Measurements from ENCODE around the gene CEP95. TPM values are rescaled to one million over a fixed set of nuclear protein-coding genes. Genes with fewer than 3 reads are reported as not detected.

Gene CEP95
- total RNA-seq, 3 donors from 2014 or later: 56.5 to 74.4 (median 73.2) TPM

GRCh38 chr17:64583038-64583437 lies 76.3 kb downstream of the CEP95 start:
- Histone ChIP-seq H3K36me3 (no peaks in the 10 kb centered on the region), H3K4me3 (no peak overlapping the region), H3K27me3 (no peaks in the 10 kb centered on the region), H3K4me1 (no peaks in the 10 kb centered on the region), H3K9me3 (no peaks in the 10 kb centered on the region), H3K27ac (no peak overlapping the region)
- no peak for DNase-seq (ENCODE audit: low spot score in 2 of 2)
- TF ChIP-seq POLR2A (IDR thresholded peaks at IDR 0.05) (no peak), POLR2AphosphoS5 (IDR thresholded peaks at IDR 0.05) (no peak)
- TF ChIP-seq, protein P1, sequence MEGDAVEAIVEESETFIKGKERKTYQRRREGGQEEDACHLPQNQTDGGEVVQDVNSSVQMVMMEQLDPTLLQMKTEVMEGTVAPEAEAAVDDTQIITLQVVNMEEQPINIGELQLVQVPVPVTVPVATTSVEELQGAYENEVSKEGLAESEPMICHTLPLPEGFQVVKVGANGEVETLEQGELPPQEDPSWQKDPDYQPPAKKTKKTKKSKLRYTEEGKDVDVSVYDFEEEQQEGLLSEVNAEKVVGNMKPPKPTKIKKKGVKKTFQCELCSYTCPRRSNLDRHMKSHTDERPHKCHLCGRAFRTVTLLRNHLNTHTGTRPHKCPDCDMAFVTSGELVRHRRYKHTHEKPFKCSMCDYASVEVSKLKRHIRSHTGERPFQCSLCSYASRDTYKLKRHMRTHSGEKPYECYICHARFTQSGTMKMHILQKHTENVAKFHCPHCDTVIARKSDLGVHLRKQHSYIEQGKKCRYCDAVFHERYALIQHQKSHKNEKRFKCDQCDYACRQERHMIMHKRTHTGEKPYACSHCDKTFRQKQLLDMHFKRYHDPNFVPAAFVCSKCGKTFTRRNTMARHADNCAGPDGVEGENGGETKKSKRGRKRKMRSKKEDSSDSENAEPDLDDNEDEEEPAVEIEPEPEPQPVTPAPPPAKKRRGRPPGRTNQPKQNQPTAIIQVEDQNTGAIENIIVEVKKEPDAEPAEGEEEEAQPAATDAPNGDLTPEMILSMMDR (IDR thresholded peaks at IDR 0.05): no peak
- intact Hi-C loops (cut with DNase I; ENCODE audit: low total_unique reads): no loop called here

DNA sequence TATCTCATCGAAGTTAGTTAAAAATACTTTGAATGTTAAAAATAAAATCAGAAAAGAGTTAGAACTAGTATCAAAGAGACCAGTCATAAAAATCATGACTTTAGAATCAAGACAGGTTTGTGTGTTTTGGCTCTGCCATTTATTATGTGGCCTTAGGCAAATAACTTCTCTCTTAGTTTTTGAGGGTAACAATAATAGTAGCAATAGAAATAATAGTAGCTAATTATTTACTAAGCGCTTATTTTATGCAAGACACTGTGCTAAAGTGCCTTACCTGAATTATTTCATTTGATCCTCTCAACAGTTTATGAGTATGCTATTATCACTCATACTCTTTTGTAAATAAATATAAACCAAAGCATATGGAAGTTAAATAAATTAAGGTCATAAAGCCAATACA lies 78.4 kb downstream of the CEP95 start:
- no peak for DNase-seq (ENCODE audit: low spot score in 2 of 2)
- no peaks in the 10 kb centered on the region for H3K4me1 ChIP-seq
- no peaks in the 10 kb centered on the region for H3K27me3 ChIP-seq
- H3K36me3 ChIP-seq: no peaks in the 10 kb centered on the region
- H3K27ac ChIP-seq: no peak overlapping the region
- H3K4me3 ChIP-seq: no peak overlapping the region
- no peak for TF ChIP-seq POLR2A (IDR thresholded peaks at IDR 0.05)
- TF ChIP-seq, protein P1 (IDR thresholded peaks at IDR 0.05): no peak
- no peak for TF ChIP-seq POLR2AphosphoS5 (IDR thresholded peaks at IDR 0.05)
- intact Hi-C loops (cut with DNase I; ENCODE audit: low total_unique reads): no loop called here
- no peaks in the 10 kb centered on the region for H3K9me3 ChIP-seq

Other genes with a start within 250 kb of the CEP95 start
- 10 to 100 TPM; 47.5 to 70.7 (median 69.6) TPM for gene TEX2, start 243.7 kb upstream of the CEP95 start, total RNA-seq
- gene PECAM1, start 116.1 kb upstream of the CEP95 start, total RNA-seq: 100 to 1,000 TPM in 2 of 3 donors, 10 to 100 TPM in 1; 85.3 to 181 (median 159) TPM
- gene MILR1, start 57.9 kb upstream of the CEP95 start, total RNA-seq: 1 to 10 TPM; 3.1 to 8.3 (median 4.3) TPM
- 10 to 100 TPM in 2 of 3 donors, 1 to 10 TPM in 1; 3.2 to 18.7 (median 12.8) TPM for gene POLG2, start 9.9 kb upstream of the CEP95 start, total RNA-seq
- gene DDX5, start 688 bp upstream of the CEP95 start, total RNA-seq: 100 to 1,000 TPM; 616 to 794 (median 655) TPM
- gene SMURF2, start 155.3 kb downstream of the CEP95 start, total RNA-seq: 10 to 100 TPM; 27.2 to 48.3 (median 28.6) TPM